Ishikawa (cell line): Measurements from ENCODE around the gene LINC01488.

Experiments used
- CEBPB ChIP-seq: IDR thresholded peaks from 2 replicates; pipeline ENCODE4 v1.6.1; 2012
- CREB1 ChIP-seq: IDR thresholded peaks from 2 replicates; pipeline ENCODE4 v1.6.1; 2012; ENCODE audit warnings: low read depth
- EGR1 ChIP-seq: IDR thresholded peaks from 2 replicates; pipeline ENCODE4 v1.6.1; 2012
- EP300 ChIP-seq: IDR thresholded peaks from 2 replicates; pipeline ENCODE4 v1.6.1; 2012; ENCODE audit warnings: borderline replicate concordance
- FOXM1 ChIP-seq: IDR thresholded peaks from 2 replicates; pipeline ENCODE4 v1.6.1; 2012; ENCODE audit warnings: low read depth, borderline replicate concordance
- MAX ChIP-seq: IDR thresholded peaks from 2 replicates; pipeline ENCODE4 v1.6.1; 2012
- NFIC ChIP-seq: IDR thresholded peaks from 2 replicates; pipeline ENCODE4 v1.6.1; 2012
- RAD21 ChIP-seq: IDR thresholded peaks from 2 replicates; pipeline ENCODE4 v1.6.1; 2012; ENCODE audit warnings: low read depth
- TAF1 ChIP-seq: IDR thresholded peaks from 2 replicates; pipeline ENCODE4 v1.6.1; 2012; ENCODE audit warnings: low read depth, mild to moderate bottlenecking
- TCF12 ChIP-seq: IDR thresholded peaks from 2 replicates; pipeline ENCODE4 v1.6.1; 2012; ENCODE audit warnings: low read depth
- TEAD4 ChIP-seq: IDR thresholded peaks from 2 replicates; pipeline ENCODE4 v1.6.1; 2012
- YY1 ChIP-seq: IDR thresholded peaks from 2 replicates; pipeline ENCODE4 v1.6.1; 2012; ENCODE audit warnings: low read depth
- ZBTB7A ChIP-seq: IDR thresholded peaks from 2 replicates; pipeline ENCODE4 v1.6.1; 2012; ENCODE audit warnings: low read depth
- TF ChIP-seq, protein P1 (sequence below): IDR thresholded peaks from 2 replicates; pipeline ENCODE4 v1.6.1; 2012; ENCODE audit warnings: low read depth, mild to moderate bottlenecking
- TF ChIP-seq, protein P2 (sequence below): IDR thresholded peaks from 2 replicates; pipeline ENCODE4 v1.6.1; 2012

Gene LINC01488

GRCh38 chr11:69446108-69446507, 35.4 kb upstream of the LINC01488 start:
- TF ChIP-seq NFIC (no peak), RAD21 (no peak), CREB1 (no peak), ZBTB7A (no peak), TEAD4 (no peak), EP300 (no peak)
- TF ChIP-seq, protein P1, sequence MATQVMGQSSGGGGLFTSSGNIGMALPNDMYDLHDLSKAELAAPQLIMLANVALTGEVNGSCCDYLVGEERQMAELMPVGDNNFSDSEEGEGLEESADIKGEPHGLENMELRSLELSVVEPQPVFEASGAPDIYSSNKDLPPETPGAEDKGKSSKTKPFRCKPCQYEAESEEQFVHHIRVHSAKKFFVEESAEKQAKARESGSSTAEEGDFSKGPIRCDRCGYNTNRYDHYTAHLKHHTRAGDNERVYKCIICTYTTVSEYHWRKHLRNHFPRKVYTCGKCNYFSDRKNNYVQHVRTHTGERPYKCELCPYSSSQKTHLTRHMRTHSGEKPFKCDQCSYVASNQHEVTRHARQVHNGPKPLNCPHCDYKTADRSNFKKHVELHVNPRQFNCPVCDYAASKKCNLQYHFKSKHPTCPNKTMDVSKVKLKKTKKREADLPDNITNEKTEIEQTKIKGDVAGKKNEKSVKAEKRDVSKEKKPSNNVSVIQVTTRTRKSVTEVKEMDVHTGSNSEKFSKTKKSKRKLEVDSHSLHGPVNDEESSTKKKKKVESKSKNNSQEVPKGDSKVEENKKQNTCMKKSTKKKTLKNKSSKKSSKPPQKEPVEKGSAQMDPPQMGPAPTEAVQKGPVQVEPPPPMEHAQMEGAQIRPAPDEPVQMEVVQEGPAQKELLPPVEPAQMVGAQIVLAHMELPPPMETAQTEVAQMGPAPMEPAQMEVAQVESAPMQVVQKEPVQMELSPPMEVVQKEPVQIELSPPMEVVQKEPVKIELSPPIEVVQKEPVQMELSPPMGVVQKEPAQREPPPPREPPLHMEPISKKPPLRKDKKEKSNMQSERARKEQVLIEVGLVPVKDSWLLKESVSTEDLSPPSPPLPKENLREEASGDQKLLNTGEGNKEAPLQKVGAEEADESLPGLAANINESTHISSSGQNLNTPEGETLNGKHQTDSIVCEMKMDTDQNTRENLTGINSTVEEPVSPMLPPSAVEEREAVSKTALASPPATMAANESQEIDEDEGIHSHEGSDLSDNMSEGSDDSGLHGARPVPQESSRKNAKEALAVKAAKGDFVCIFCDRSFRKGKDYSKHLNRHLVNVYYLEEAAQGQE: no peak
- TF ChIP-seq, protein P2, sequence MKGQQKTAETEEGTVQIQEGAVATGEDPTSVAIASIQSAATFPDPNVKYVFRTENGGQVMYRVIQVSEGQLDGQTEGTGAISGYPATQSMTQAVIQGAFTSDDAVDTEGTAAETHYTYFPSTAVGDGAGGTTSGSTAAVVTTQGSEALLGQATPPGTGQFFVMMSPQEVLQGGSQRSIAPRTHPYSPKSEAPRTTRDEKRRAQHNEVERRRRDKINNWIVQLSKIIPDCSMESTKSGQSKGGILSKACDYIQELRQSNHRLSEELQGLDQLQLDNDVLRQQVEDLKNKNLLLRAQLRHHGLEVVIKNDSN: no peak

DNA sequence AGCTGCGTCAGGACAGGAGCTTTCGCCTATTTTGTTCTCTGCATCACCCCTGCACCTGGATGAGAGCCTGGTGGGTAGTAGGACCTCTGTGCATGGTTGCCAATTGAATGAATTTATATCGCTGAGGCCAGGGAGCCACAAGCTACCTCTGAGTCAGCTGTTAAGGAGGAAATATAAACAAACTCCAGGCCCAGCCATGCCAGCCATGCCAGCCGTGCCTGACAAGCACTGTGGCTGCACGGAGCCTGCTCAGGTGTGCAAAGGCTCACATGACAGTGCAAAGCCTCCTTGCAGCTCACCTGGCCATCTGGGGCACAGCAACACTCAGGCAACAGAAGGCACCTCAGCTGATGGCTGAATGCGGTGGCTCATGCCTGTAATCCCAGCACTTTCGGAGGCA, 33.7 kb upstream of the LINC01488 start:
- TF ChIP-seq, protein P2: peak; percentile 34; the same call in 1 of the 2 replicates
- no peak for TF ChIP-seq TAF1

DNA sequence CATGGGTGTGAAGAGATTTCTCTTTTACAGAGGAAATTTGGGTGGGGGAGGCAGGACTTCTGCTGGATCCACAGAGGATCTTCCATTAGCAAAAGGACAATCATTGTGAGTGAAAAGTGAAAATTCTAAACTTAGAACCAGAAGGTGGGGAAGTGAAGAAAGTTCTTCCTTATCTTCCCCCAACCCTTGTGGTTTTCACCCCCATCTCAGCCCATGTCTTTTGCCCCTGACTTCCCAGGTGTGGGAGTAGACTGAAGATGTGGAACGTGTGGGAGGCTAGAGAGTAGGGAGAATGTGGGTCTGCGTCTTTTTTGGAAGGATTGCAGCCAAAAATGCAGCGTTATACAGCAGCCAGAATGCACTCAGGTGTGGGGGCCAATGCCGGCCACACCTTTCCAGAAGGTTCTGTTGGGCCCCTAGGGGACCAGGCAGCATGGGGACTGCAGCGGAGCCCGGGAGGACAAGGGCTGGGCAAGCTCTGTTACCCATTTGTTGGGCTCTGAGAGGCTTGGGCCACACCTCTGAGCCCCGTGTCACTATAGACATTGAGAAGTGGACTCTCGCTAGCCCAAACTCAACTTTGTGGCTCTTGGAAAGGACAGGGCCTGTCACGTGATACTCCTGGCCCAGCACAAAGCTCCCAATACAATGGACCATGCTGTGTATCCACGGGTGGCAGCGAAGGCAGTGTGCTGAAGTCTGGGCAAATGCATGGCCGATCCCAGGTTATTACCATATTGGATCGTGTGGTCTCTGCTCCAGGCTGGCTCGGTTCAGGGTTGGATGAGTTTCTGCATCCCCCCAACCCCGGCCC, 32.8 kb upstream of the LINC01488 start:
- TF ChIP-seq CREB1 (no peak), TCF12 (no peak), NFIC (no peak), RAD21 (no peak), TAF1 (no peak), YY1 (no peak)

DNA sequence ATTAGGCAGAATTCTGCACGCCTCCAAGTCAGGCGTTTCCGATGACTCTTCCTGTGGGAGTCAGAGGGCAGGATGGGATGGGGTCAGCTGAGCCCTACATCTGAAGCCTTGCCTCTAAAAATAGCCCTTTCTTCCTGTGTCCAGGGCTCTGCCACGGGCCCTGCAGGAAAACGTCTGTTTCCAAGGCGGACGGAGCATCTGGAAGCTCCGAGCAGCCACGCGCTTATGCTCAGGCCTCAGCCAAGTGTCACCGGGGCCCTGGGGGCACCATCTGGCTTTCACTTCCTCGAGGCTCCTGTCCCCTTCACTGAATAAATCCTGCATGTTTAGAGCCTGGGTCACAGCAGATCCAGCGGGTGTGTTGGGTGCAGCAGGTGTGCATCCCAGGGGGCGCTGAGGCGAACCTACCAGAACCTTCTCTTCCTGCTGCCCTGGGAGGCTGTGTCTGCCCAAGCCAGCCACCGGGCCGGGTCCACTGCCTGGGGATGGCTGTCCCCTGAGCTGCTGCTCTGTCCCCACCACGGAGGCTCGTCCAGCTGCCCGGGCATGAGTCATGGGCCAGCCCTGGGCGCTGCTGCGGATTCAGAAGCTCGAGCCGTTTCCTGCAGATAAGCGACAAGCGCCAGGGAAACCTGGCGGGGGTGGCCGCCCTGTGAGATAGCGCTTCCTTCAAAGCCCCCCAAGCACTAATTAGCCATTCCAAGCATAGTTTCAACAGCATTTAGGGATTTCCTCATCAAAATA, 32.0 kb upstream of the LINC01488 start:
- no peak for TF ChIP-seq YY1
- TF ChIP-seq MAX: no peak
- no peak for TF ChIP-seq EGR1

DNA sequence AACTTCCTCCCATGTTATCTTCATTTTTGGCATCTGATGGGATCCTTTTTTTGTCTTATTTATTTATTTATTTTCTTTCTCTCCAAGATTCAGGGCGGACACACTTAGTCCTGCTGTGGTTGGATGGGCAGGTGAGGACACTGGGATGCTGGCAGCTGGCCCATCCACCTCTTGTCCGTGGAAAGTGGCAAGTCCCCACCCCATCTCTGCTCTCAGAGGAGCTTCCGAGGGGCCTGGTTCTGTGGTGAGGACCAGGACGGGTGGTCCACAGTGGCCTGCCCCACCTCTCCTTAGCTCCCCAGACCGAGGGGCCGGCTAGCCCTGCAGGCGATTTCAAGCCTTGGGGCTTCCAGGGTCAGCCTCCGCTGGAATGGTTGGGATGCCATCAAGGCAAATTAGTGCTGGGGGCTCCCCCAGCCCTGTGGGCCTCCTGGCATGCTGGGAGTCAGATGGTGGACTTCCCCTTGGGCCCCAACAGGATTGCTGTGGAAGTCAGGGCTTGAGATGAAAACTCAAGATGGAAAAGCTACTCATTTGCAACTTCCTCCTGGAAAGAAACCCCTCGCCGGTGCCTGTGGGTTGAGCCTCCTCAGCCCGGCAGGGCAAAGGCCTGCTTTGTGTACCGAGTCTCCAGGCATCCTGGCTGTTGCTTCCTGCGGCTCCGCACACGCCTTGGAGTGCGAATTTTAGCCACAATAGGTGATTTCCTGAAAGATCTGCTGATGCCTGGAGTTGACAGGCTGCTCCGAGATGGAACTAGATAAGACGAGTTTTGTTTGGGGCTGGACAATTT, 31.2 kb upstream of the LINC01488 start:
- TF ChIP-seq, protein P2: no peak

- no peak for TF ChIP-seq ZBTB7A
- TF ChIP-seq TCF12: no peak
- no peak for TF ChIP-seq MAX
- no peak for TF ChIP-seq RAD21
- no peak for TF ChIP-seq YY1
- TF ChIP-seq EGR1: no peak
- no peak for TF ChIP-seq TEAD4
- TF ChIP-seq, protein P1: no peak
- TF ChIP-seq FOXM1: no peak
- no peak for TF ChIP-seq EP300
- no peak for TF ChIP-seq CEBPB
- TF ChIP-seq TAF1: no peak
- TF ChIP-seq CREB1: no peak
- TF ChIP-seq, protein P2: no peak
- TF ChIP-seq NFIC: no peak
Measured at GRCh38 chr11:69450857-69451220, 30.6 kb upstream of the LINC01488 start.
